GM21447 (cell line): ENCODE data around the gene SPEN.

ENCODE experiments used
- ATAC-seq: cut with Tn5 transposase; IDR thresholded peaks from one replicate; pipeline ENCODE4 v1.9.1; 2021; ENCODE audit not compliant: unreplicated experiment

SPEN gene

GRCh38 chr1:15946571-15947381 is 99.3 kb downstream of the SPEN start:
- ATAC-seq: no peak

GRCh38 chr1:15947382-15948090 is 100.0 kb downstream of the SPEN start:
- no peak for ATAC-seq

GRCh38 chr1:15948091-15948591 is 100.6 kb downstream of the SPEN start:
- no peak for ATAC-seq

- ATAC-seq: no peak
Measured at GRCh38 chr1:15948595-15949452, 101.3 kb downstream of the SPEN start.

- ATAC-seq: peak; percentile 77
Measured at GRCh38 chr1:15949453-15950245, 102.1 kb downstream of the SPEN start.

GRCh38 chr1:15950302-15950701 is 102.8 kb downstream of the SPEN start:
- ATAC-seq: no peak

- ATAC-seq: no peak
Measured at GRCh38 chr1:15950763-15951295, 103.3 kb downstream of the SPEN start.

GRCh38 chr1:15951341-15952153 is 104.0 kb downstream of the SPEN start:
- ATAC-seq: no peak

- ATAC-seq: no peak
Measured at GRCh38 chr1:15952317-15953258, 105.1 kb downstream of the SPEN start.

GRCh38 chr1:15953294-15953771 is 105.8 kb downstream of the SPEN start:
- ATAC-seq: no peak

- no peak for ATAC-seq
Measured at GRCh38 chr1:15953791-15954241, 106.3 kb downstream of the SPEN start.

GRCh38 chr1:15954316-15954715 is 106.8 kb downstream of the SPEN start:
- ATAC-seq: no peak

GRCh38 chr1:15955552-15955951 is 108.0 kb downstream of the SPEN start:
- ATAC-seq: no peak

GRCh38 chr1:15956150-15956549 is 108.6 kb downstream of the SPEN start:
- ATAC-seq: no peak

- ATAC-seq: no peak
Measured at GRCh38 chr1:15957221-15958095, 110.0 kb downstream of the SPEN start.

- ATAC-seq: no peak
Measured at GRCh38 chr1:15958111-15958510, 110.6 kb downstream of the SPEN start.

- no peak for ATAC-seq
Measured at GRCh38 chr1:15958793-15959192, 111.3 kb downstream of the SPEN start.
